HG02759 (cell line): ENCODE data around the gene OSBPL2.

Experiments used
- ATAC-seq: cut with Tn5 transposase; IDR thresholded peaks from one replicate; pipeline ENCODE4 v1.9.1; 2021; ENCODE audit warnings: mild to moderate bottlenecking, moderate library complexity; ENCODE audit not compliant: unreplicated experiment

The OSBPL2 gene

GRCh38 chr20:62277253-62277652 is 38.9 kb downstream of the OSBPL2 start:
- no peak for ATAC-seq

- ATAC-seq = no peak
Observed at GRCh38 chr20:62280303-62280702, 42.0 kb downstream of the OSBPL2 start.

GRCh38 chr20:62281161-62281933 is 43.0 kb downstream of the OSBPL2 start:
- ATAC-seq = no peak

- ATAC-seq = no peak
Observed at GRCh38 chr20:62282103-62282502, 43.8 kb downstream of the OSBPL2 start.

- ATAC-seq = no peak
Observed at GRCh38 chr20:62282877-62283503, 44.7 kb downstream of the OSBPL2 start.

- ATAC-seq = no peak
Observed at GRCh38 chr20:62284448-62284847, 46.1 kb downstream of the OSBPL2 start.

- no peak for ATAC-seq
Observed at GRCh38 chr20:62285151-62285550, 46.8 kb downstream of the OSBPL2 start.

- ATAC-seq = no peak
Observed at GRCh38 chr20:62285722-62286121, 47.4 kb downstream of the OSBPL2 start.

- ATAC-seq = no peak
Observed at GRCh38 chr20:62286493-62287064, 48.3 kb downstream of the OSBPL2 start.

- no peak for ATAC-seq
Observed at GRCh38 chr20:62287129-62287528, 48.8 kb downstream of the OSBPL2 start.

GRCh38 chr20:62287759-62288534 is 49.6 kb downstream of the OSBPL2 start:
- no peak for ATAC-seq

GRCh38 chr20:62288535-62289105 is 50.3 kb downstream of the OSBPL2 start:
- ATAC-seq = no peak

- ATAC-seq = no peak
Observed at GRCh38 chr20:62289131-62289530, 50.8 kb downstream of the OSBPL2 start.

GRCh38 chr20:62289898-62290297 is 51.6 kb downstream of the OSBPL2 start:
- ATAC-seq = no peak

- no peak for ATAC-seq
Observed at GRCh38 chr20:62291251-62292066, 53.1 kb downstream of the OSBPL2 start.

- ATAC-seq = no peak
Observed at GRCh38 chr20:62292108-62292507, 53.8 kb downstream of the OSBPL2 start.

GRCh38 chr20:62293111-62293784 is 54.9 kb downstream of the OSBPL2 start:
- no peak for ATAC-seq

GRCh38 chr20:62293946-62294345 is 55.6 kb downstream of the OSBPL2 start:
- no peak for ATAC-seq

GRCh38 chr20:62294516-62294915 is 56.2 kb downstream of the OSBPL2 start:
- ATAC-seq = no peak
